MM.1S (cell line): Measurements from ENCODE around the gene NOL4L.

Experiments used
- CTCF ChIP-seq: fragments of 300-600 bp; sonication (generic); IDR thresholded peaks from 2 replicates; pipeline ENCODE4 v1.5.1; 2016; ENCODE audit warnings: antibody characterized with exemption, low read length, mixed read lengths
- EZH2 ChIP-seq: fragments of 300-600 bp; sonication (generic); optimal IDR thresholded peaks from 2 replicates; pipeline ENCODE3; 2017; ENCODE audit warnings: low read depth, mild to moderate bottlenecking, antibody characterized with exemption, low read length, mixed read lengths
- EZH2phosphoT487 ChIP-seq: fragments of 300-600 bp; sonication (generic); IDR thresholded peaks from 2 replicates; pipeline ENCODE4 v1.6.1; 2018; ENCODE audit warnings: antibody characterized with exemption, low read length

- TF ChIP-seq CTCF (no peak), EZH2 (no peak), EZH2phosphoT487 (no peak)
These were observed 43.5 kb downstream of the NOL4L start for GRCh38 chr20:32541323-32542258.
